CD1c-positive myeloid dendritic cell (primary cell): ENCODE results near the gene STK36.

Experiments
- DNase-seq: peaks from one replicate; pipeline ENCODE4 v3.0.0-alpha.2; 2016; ENCODE audit errors: extremely low spot score

Gene STK36

GRCh38 chr2:218745559-218746469 is 73.9 kb downstream of the STK36 start:
- no peak for DNase-seq

- DNase-seq: no peak
Observed at GRCh38 chr2:218746470-218746795, 74.5 kb downstream of the STK36 start.

GRCh38 chr2:218746960-218747359 is 75.1 kb downstream of the STK36 start:
- no peak for DNase-seq

GRCh38 chr2:218748741-218749441 is 77.0 kb downstream of the STK36 start:
- peak; percentile 55 for DNase-seq
